Keratinocyte (primary cell): ENCODE data around the gene TYR. TPM values are rescaled to one million over a fixed set of nuclear protein-coding genes. Genes with fewer than 3 reads are reported as not detected.

Experiments used
- DNase-seq: peaks from one replicate; pipeline ENCODE4 v3.0.0-alpha.2; 2011; ENCODE audit warnings: low read depth, missing footprints, low spot score
- FAIRE-seq: peaks from 2 replicates; lab custom pipeline; 2011; peaks lifted over from hg19 to GRCh38; lab: Jason Lieb, UNC
- H2AFZ ChIP-seq: 2 replicates; pipeline ENCODE4 v1.6.0; 2012; ENCODE audit warnings: low read length, control low read depth, inconsistent platforms; ENCODE audit not compliant: control insufficient read depth
- H3K27ac ChIP-seq: 2 replicates; pipeline ENCODE4 v1.5.1; 2011; ENCODE audit warnings: low read length; ENCODE audit not compliant: control insufficient read depth, insufficient read depth
- H3K27me3 ChIP-seq: 3 replicates; pipeline ENCODE4 v1.6.0; 2011; ENCODE audit warnings: low read length; ENCODE audit not compliant: control insufficient read depth, insufficient read depth; ENCODE audit errors: extremely low read depth
- H3K36me3 ChIP-seq, 2 experiments: 2 replicates in 1 of 2; 3 replicates in 1 of 2; pipeline ENCODE4 v1.5.1; 2011; ENCODE audit warnings: low read length in 2 of 2, mild to moderate bottlenecking in 1 of 2; ENCODE audit not compliant: control insufficient read depth in 2 of 2, insufficient read depth in 2 of 2; ENCODE audit errors: extremely low read depth in 1 of 2
- H3K4me1 ChIP-seq: 3 replicates; pipeline ENCODE4 v1.5.1; 2011; ENCODE audit warnings: low read length; ENCODE audit not compliant: control insufficient read depth, insufficient read depth; ENCODE audit errors: extremely low read depth
- H3K4me2 ChIP-seq: 3 replicates; pipeline ENCODE4 v1.6.0; 2011; ENCODE audit warnings: low read depth, low read length; ENCODE audit not compliant: control insufficient read depth, insufficient read depth; ENCODE audit errors: extremely low read depth
- H3K4me3 ChIP-seq, 3 experiments: fragments of 200-600 bp in 1 of 3; sonication (generic) in 1 of 3; 2 replicates in 2 of 3; 3 replicates in 1 of 3; pipeline ENCODE4 v1.5.1; 2011 to 2016; ENCODE audit warnings: low read length in 3 of 3, mild to moderate bottlenecking in 3 of 3, control low read depth in 2 of 3, inconsistent platforms in 1 of 3, low read depth in 1 of 3, mixed read lengths in 1 of 3, mixed run types in 1 of 3, moderate library complexity in 1 of 3; ENCODE audit not compliant: control insufficient read depth in 2 of 3, insufficient read depth in 2 of 3; ENCODE audit errors: extremely low read depth in 1 of 3
- H3K79me2 ChIP-seq: 2 replicates; pipeline ENCODE4 v1.6.0; 2012; ENCODE audit warnings: low read length; ENCODE audit not compliant: control insufficient read depth, insufficient read depth
- H3K9ac ChIP-seq: 3 replicates; pipeline ENCODE4 v1.6.0; 2011; ENCODE audit warnings: low read length; ENCODE audit not compliant: control insufficient read depth, insufficient read depth; ENCODE audit errors: extremely low read depth
- H3K9me1 ChIP-seq: 3 replicates; pipeline ENCODE4 v1.6.0; 2011; ENCODE audit warnings: low read length; ENCODE audit not compliant: control insufficient read depth, insufficient read depth; ENCODE audit errors: extremely low read depth
- H3K9me3 ChIP-seq: 2 replicates; pipeline ENCODE4 v1.5.1; 2012; ENCODE audit warnings: low read depth, low read length; ENCODE audit not compliant: control insufficient read depth
- H4K20me1 ChIP-seq: 3 replicates; pipeline ENCODE4 v1.6.0; 2011; ENCODE audit warnings: low read length; ENCODE audit not compliant: control insufficient read depth, insufficient read depth; ENCODE audit errors: extremely low read depth
- EZH2 ChIP-seq: IDR thresholded peaks from one replicate; pipeline ENCODE4 v1.6.1; 2012; ENCODE audit warnings: inconsistent platforms, mild to moderate bottlenecking, low read length, moderate library complexity
- dilution Hi-C: fragments of 300-500 bp; cut with MboI; formaldehyde crosslinking; loops from one replicate; pipeline ENCODE4 v1.7.0; 2020; ENCODE audit warnings: low sequenced_read_pairs; ENCODE audit not compliant: extremely low pct_ligation_motif_present
- polyA plus RNA-seq, 5 experiments: library from polyadenylated mRNA; depleted of rRNA in 3 of 5; stranded (reverse) in 3 of 5; stranded (forward) in 1 of 5; unstranded in 1 of 5; fragments of >200 nt; gene quantifications; 1 replicate in 1 of 5; 2 replicates in 3 of 5; 3 replicates in 1 of 5; pipeline versions ENCODE4 v1.2.1 to v1.2.3, GENCODE V29; 2011 to 2012; ENCODE audit warnings: missing spikeins in 2 of 5, low read depth in 1 of 5, low replicate concordance in 1 of 5
- TF ChIP-seq, protein P1 (sequence below), 3 experiments: IDR thresholded peaks in 1 of 3; conservative IDR thresholded peaks in 1 of 3; optimal IDR thresholded peaks in 1 of 3; 2 replicates in 2 of 3; 3 replicates in 1 of 3; pipeline versions ENCODE3 to v1.5.1; 2011; ENCODE audit warnings: low read length in 3 of 3, mild to moderate bottlenecking in 3 of 3, moderate library complexity in 2 of 3, control low read depth in 1 of 3, inconsistent platforms in 1 of 3; ENCODE audit not compliant: insufficient read depth in 2 of 3; ENCODE audit errors: extremely low read depth in 1 of 3

Gene TYR
- polyA plus RNA-seq, 1 donor (not counting 4 experiments of a cell fraction or from before 2014, with no cell fraction given): 0.03 TPM

DNA sequence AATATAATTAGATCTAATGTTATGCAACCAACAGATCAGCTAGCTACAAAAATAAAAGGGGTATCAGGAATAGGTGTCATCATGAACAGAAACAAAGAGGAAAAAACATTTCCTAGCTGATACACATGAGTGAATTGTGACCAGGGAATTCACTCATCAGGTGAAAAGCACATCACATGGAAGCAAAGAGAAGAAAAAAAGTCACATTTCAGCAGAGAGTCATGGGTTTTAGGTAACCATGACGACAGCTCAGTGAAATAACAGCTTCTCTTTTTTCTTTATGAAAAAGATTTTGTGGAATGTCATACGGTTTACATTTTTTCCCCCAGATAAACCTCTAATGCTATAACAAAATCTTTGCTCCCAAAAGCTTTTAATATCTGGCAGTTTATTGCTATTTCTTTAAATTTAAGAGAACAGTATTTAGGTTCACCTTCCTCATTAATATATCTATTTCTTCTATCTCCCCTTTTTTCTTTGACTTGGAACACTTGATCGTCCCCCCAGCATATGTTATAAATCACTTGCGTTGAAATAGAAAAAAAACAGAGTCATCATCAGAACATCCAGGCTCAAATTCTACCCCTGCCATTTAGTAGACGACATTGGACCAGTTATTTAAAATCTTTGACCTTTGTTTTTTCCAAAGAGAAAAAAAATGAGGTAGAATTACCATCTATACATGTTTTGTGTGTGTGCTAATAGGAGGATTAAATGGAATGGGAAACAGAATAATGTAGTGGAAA lies 5.3 kb downstream of the TYR start:
- Histone ChIP-seq H3K36me3 (no peaks in the 10 kb centered on the region), H3K4me2 (no peak overlapping the region), H3K4me3 (no peak overlapping the region), H3K27ac (no peak overlapping the region), H4K20me1 (no peaks in the 10 kb centered on the region), H3K9me3 (no peaks in the 10 kb centered on the region), H3K9ac (no peak overlapping the region), H3K4me1 (no peaks in the 10 kb centered on the region), H2AFZ (no peak overlapping the region), H3K9me1 (no peaks in the 10 kb centered on the region), H3K79me2 (no peaks in the 10 kb centered on the region), H3K27me3 (no peaks in the 10 kb centered on the region)
- dilution Hi-C loops: no loop called here
- no peak for FAIRE-seq
- TF ChIP-seq, protein P1, sequence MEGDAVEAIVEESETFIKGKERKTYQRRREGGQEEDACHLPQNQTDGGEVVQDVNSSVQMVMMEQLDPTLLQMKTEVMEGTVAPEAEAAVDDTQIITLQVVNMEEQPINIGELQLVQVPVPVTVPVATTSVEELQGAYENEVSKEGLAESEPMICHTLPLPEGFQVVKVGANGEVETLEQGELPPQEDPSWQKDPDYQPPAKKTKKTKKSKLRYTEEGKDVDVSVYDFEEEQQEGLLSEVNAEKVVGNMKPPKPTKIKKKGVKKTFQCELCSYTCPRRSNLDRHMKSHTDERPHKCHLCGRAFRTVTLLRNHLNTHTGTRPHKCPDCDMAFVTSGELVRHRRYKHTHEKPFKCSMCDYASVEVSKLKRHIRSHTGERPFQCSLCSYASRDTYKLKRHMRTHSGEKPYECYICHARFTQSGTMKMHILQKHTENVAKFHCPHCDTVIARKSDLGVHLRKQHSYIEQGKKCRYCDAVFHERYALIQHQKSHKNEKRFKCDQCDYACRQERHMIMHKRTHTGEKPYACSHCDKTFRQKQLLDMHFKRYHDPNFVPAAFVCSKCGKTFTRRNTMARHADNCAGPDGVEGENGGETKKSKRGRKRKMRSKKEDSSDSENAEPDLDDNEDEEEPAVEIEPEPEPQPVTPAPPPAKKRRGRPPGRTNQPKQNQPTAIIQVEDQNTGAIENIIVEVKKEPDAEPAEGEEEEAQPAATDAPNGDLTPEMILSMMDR (optimal IDR thresholded peaks at IDR 0.05 in 1 of 3, IDR thresholded peaks at IDR 0.05 in 1 of 3, conservative IDR thresholded peaks at IDR 0.05 in 1 of 3; ENCODE audit: extremely low read depth in 1 of 3, insufficient read depth in 2 of 3, low read length in 3 of 3): no peak
- TF ChIP-seq EZH2: no peak
- no peak for DNase-seq

DNA sequence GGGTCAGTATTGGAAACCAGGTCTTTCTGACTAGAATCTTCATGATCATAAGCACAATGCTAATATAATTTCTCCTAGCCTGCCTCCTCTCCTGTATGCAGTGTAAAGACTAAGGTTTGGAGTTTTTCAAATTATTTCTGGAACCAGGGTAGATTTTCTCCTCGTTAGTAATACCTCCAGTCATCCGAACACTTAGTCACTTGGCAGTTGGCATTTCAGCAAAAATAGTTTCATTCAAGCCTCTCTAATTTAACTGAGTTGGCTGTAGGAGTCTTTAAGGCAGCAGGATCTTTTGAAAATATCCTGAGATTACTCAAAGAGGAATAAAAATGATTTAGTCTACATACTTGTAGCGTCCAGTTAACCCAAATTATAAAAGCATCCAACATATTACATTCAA lies 6.3 kb downstream of the TYR start:
- Histone ChIP-seq H3K4me3 (no peak overlapping the region), H3K9ac (no peak overlapping the region), H3K9me1 (no peaks in the 10 kb centered on the region), H3K36me3 (no peaks in the 10 kb centered on the region), H3K79me2 (no peaks in the 10 kb centered on the region), H3K9me3 (no peaks in the 10 kb centered on the region), H3K4me1 (no peaks in the 10 kb centered on the region), H2AFZ (no peak overlapping the region), H3K27ac (no peak overlapping the region), H3K4me2 (no peak overlapping the region), H4K20me1 (no peaks in the 10 kb centered on the region), H3K27me3 (no peaks in the 10 kb centered on the region)
- no peak for FAIRE-seq
- DNase-seq: no peak
- dilution Hi-C loops: no loop called here
- TF ChIP-seq EZH2: no peak
- TF ChIP-seq, protein P1 (optimal IDR thresholded peaks at IDR 0.05 in 1 of 3, IDR thresholded peaks at IDR 0.05 in 1 of 3, conservative IDR thresholded peaks at IDR 0.05 in 1 of 3; ENCODE audit: extremely low read depth in 1 of 3, insufficient read depth in 2 of 3, low read length in 3 of 3): no peak
